ENCODE results near the gene SLIT3.

GRCh38 chr5:169015991-169016390 is 284.9 kb downstream of the SLIT3 start:
- TF ChIP-seq CTCF (conservative IDR thresholded peaks at IDR 0.05; ENCODE audit: low read depth, low read length) (no peak), EZH2 (IDR thresholded peaks at IDR 0.05; ENCODE audit: low read length, unreplicated experiment) (no peak)

Data from PC-3 (cell line).